GM19463 (cell line): ENCODE data around the gene PRICKLE2.

Experiments used
- ATAC-seq: cut with Tn5 transposase; IDR thresholded peaks from one replicate; pipeline ENCODE4 v1.9.1; 2021; ENCODE audit warnings: mild to moderate bottlenecking, moderate library complexity; ENCODE audit not compliant: unreplicated experiment

Gene PRICKLE2, protein sequence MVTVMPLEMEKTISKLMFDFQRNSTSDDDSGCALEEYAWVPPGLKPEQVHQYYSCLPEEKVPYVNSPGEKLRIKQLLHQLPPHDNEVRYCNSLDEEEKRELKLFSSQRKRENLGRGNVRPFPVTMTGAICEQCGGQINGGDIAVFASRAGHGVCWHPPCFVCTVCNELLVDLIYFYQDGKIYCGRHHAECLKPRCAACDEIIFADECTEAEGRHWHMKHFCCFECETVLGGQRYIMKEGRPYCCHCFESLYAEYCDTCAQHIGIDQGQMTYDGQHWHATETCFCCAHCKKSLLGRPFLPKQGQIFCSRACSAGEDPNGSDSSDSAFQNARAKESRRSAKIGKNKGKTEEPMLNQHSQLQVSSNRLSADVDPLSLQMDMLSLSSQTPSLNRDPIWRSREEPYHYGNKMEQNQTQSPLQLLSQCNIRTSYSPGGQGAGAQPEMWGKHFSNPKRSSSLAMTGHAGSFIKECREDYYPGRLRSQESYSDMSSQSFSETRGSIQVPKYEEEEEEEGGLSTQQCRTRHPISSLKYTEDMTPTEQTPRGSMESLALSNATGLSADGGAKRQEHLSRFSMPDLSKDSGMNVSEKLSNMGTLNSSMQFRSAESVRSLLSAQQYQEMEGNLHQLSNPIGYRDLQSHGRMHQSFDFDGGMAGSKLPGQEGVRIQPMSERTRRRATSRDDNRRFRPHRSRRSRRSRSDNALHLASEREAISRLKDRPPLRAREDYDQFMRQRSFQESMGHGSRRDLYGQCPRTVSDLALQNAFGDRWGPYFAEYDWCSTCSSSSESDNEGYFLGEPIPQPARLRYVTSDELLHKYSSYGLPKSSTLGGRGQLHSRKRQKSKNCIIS

GRCh38 chr3:64224826-64225610 is at the start of gene PRICKLE2:
TSS of gene PRICKLE2 (minus strand) at chr3:64225466. CDS start at chr3:64198927, 26,539 bp downstream.
- no peak for ATAC-seq

GRCh38 chr3:64272842-64273241 is 47.6 kb upstream of the PRICKLE2 start:
- no peak for ATAC-seq

- no peak for ATAC-seq
Measured at GRCh38 chr3:64272271-64272670, 47.0 kb upstream of the PRICKLE2 start.

DNA sequence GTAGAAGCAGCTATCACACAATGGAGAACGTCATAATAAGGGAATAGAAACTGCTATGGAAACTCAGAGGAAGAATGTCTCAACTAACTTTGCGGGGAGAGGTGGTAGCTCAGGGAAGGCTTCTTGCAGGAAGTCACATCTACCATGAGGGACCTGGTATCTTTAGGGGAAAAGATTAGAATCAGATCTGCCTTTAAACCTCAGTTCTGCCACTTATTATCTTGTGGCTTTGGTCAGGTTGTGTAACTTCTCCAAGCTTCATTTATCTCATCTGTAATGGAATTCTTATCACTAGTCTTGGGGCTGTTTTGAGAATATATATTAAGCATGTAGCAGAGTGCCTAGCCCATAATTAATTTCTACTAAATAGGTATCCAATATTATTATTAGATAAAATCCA is 46.4 kb upstream of the PRICKLE2 start:
- no peak for ATAC-seq

DNA sequence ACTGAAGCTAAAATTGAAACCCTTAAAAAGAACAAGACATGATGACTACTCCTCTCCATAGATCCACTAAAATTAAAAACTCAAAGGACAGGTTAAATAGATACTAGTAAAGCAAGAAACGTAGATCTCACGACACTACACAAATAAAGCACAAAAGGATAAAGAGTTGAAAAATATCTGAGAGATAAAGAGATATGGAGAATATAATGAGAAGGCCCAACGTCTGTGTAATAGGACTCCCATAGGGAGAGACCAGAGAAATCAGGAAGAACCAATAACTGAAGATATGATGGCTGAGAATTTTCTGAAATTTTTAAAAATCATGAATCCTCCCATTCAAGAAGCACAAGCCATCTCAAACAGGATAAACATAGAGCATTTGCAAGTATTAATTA is 45.6 kb upstream of the PRICKLE2 start:
- ATAC-seq, result no peak

GRCh38 chr3:64270142-64270865 is 45.0 kb upstream of the PRICKLE2 start:
- ATAC-seq, result no peak

GRCh38 chr3:64268926-64269325 is 43.7 kb upstream of the PRICKLE2 start:
- no peak for ATAC-seq

- no peak for ATAC-seq
Measured at GRCh38 chr3:64267721-64268604, 42.7 kb upstream of the PRICKLE2 start.

DNA sequence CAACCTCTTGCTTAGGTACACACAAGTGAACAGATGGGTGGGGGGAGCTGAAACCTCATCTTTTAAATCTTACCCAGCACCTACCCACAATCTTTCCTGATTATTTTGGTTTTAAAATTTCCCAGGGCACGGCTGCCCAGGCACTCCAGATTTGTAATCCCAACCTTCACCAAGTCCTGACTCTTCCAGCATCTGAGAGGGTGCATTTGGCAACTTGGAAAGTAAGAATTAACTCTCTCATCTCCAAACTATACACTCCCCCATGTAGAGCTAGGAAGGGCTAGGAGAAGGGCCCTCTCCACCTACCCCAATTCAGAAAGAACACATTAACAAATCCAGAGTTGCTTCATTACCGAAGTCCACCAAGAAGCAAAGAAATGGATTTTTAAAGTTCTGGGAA is 41.7 kb upstream of the PRICKLE2 start:
- no peak for ATAC-seq

- no peak for ATAC-seq
Measured at GRCh38 chr3:64266065-64266931, 41.0 kb upstream of the PRICKLE2 start.

DNA sequence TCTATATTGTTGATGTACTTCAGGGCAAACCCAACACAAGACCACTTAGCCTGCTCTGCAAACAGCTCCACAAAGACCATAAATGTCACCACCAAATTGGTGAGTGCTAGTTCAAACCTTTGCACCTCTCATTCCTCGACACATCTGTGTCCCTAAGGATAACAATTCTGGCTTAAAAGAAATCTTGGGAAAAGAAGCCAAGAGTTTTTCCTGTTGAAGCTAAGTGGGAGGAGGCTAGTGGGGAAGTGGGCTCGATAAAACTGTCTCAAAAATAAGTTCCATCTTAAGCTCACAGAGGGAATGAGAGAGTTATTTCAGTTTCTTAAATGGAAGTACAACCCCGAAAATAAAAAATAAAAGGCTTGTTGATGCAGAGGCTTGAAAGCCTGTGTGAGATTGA is 40.4 kb upstream of the PRICKLE2 start:
- no peak for ATAC-seq

DNA sequence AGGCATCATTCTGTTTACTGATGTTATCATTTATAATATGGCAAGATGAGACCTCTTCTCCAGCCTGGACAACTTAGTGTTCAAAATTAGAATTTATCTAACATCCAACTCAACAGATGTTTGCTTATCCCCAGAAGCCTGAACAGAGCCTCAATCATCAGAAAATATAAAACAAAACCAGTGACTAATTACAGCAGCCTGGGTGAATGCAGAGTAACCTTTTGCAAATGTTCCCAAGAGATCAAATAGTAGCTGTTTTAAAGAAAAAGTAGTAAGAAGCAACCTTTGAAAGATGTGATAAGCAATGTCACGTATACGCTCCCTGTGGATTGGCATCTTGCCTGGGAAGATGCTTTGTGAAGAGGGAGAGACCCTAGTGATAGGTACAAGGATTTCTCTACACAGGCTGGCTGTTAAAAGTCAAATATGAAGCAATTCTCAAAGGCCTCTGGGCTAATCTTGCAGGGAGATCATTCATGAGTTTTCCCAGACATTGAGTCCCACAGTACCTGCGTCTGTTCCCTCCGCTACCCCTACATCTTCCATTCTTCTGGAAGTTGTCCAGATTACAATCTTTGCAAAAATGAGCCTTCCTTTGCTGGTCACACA is 39.3 kb upstream of the PRICKLE2 start:
- no peak for ATAC-seq

DNA sequence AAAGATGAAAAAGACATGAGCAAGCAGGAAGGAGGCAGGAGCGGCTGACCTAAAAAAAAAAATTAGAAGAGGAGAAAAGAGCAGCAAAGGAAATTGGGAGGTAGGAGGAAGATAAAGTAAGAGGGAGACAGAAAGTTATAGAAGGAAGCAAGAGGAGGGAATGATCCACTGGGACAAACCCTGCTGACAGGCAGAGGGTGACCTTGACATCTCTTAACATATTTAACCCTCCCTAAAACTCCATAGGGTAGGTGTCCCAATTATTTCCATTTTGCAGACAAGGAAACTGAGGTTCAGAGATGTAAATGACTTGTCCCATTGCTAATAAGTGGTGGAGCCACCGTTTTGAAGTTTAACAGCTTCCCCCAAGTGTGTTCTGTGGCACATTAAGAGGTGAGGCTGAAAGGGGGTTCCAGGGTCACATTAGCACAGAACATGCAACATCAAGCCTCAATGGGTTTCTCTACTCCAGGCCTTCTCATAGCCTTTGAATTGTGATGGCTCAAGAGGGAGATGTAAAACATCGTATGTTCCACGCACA is 37.4 kb upstream of the PRICKLE2 start:
- ATAC-seq, result no peak

DNA sequence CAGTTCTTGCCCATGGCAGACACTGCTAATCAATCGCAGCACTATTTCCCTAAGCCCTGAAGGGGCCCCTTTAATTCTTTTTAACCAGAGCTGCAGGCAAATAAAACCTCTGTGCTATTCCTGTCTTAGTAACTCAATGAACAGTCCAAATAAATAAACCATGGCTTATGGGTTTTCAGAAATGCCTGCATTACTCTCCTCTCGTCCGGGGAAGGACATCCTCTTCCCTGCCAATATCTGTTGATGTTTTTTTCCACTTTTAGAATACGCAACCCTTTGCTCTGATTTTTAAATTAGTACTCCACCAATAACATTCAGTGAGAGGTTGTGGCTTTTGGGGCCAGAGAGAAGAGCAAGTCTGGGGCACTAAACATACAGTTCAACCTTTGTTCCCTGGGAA is 35.2 kb upstream of the PRICKLE2 start:
- ATAC-seq, result no peak

GRCh38 chr3:64259636-64260035 is 34.4 kb upstream of the PRICKLE2 start:
- ATAC-seq, result no peak

GRCh38 chr3:64257100-64257755 is 32.0 kb upstream of the PRICKLE2 start:
- ATAC-seq, result no peak

- no peak for ATAC-seq
Measured at GRCh38 chr3:64255741-64256340, 30.6 kb upstream of the PRICKLE2 start.
